Naive thymus-derived CD4-positive, alpha-beta T cell (primary cell): ENCODE results near the gene MARS1. TPM values are rescaled to one million over a fixed set of nuclear protein-coding genes. Genes with fewer than 3 reads are reported as not detected.

Experiments used
- ATAC-seq: fragments of 150-1000 bp; cut with Tn5 transposase; 2 replicates; pipeline ENCODE4 v1.10.0; 2021; ENCODE audit warnings: mild to moderate bottlenecking, moderate library complexity
- CTCF ChIA-PET: fragments of 350-600 bp; sonication (Branson Sonifier 250); formaldehyde crosslinking; loops from one replicate; lab custom pipeline; 2021; ENCODE audit warnings: antibody characterized with exemption; lab: Charles Lee
- POLR2A ChIA-PET: fragments of 350-600 bp; sonication (Branson Sonifier 250); formaldehyde crosslinking; loops from one replicate; lab custom pipeline; 2021; ENCODE audit warnings: antibody characterized with exemption, inconsistent platforms; lab: Charles Lee
- DNase-seq, 9 donors: peaks; one replicate each; pipeline versions ENCODE4 v3.0.0 to v3.0.0-alpha.2; 2020 to 2022; ENCODE audit warnings: mixed read lengths in 1 of 9
- H3K27ac ChIP-seq: one replicate; pipeline ENCODE4 v1.7.0; 2013; ENCODE audit warnings: mild to moderate bottlenecking, low read depth, low read length, moderate library complexity
- H3K27me3 ChIP-seq, 2 donors: one replicate each; pipeline ENCODE4 v1.7.0; 2013; ENCODE audit warnings: low read length in 2 of 2, mild to moderate bottlenecking in 2 of 2, moderate library complexity in 2 of 2; ENCODE audit not compliant: control insufficient read depth in 2 of 2, insufficient read depth in 2 of 2
- H3K36me3 ChIP-seq, 3 experiments: 1 replicate in 2 of 3; 2 replicates in 1 of 3; pipeline ENCODE4 v1.7.0; 2013; ENCODE audit warnings: low read length in 3 of 3, mild to moderate bottlenecking in 3 of 3, moderate library complexity in 1 of 3; ENCODE audit not compliant: insufficient read depth in 3 of 3, control insufficient read depth in 2 of 3
- H3K4me1 ChIP-seq, 2 donors: one replicate each; pipeline ENCODE4 v1.7.0; 2013; ENCODE audit warnings: low read length in 2 of 2, mild to moderate bottlenecking in 2 of 2, moderate library complexity in 1 of 2; ENCODE audit not compliant: control insufficient read depth in 2 of 2, insufficient read depth in 2 of 2
- H3K4me3 ChIP-seq: 2 replicates; pipeline ENCODE4 v1.7.0; 2013; ENCODE audit warnings: mild to moderate bottlenecking, low read length
- H3K9me3 ChIP-seq, 3 experiments: 1 replicate in 2 of 3; 2 replicates in 1 of 3; pipeline ENCODE4 v1.7.0; 2013; ENCODE audit warnings: low read length in 3 of 3; ENCODE audit not compliant: control insufficient read depth in 2 of 3
- H3K27ac Mint-ChIP-seq, 9 donors: one replicate each; pipeline ENCODE4 v1.8.0; 2020 to 2022; ENCODE audit warnings: mixed read lengths in 9 of 9, mild to moderate bottlenecking in 8 of 9, moderate library complexity in 5 of 9, inconsistent platforms in 2 of 9
- H3K27me3 Mint-ChIP-seq, 5 donors: one replicate each; pipeline ENCODE4 v1.8.0; 2021 to 2022; ENCODE audit warnings: mixed read lengths in 5 of 5, mild to moderate bottlenecking in 1 of 5
- H3K36me3 Mint-ChIP-seq, 5 donors: one replicate each; pipeline ENCODE4 v1.8.0; 2020 to 2022; ENCODE audit warnings: mixed read lengths in 5 of 5, mild to moderate bottlenecking in 3 of 5, inconsistent platforms in 1 of 5
- H3K4me1 Mint-ChIP-seq, 7 donors: one replicate each; pipeline ENCODE4 v1.8.0; 2020 to 2022; ENCODE audit warnings: mixed read lengths in 7 of 7, mild to moderate bottlenecking in 3 of 7, inconsistent platforms in 1 of 7
- H3K4me3 Mint-ChIP-seq, 10 donors: one replicate each; pipeline ENCODE4 v1.8.0; 2020 to 2022; ENCODE audit warnings: mild to moderate bottlenecking in 10 of 10, mixed read lengths in 10 of 10, moderate library complexity in 6 of 10, inconsistent platforms in 2 of 10
- H3K9me3 Mint-ChIP-seq, 11 donors: one replicate each; pipeline ENCODE4 v1.8.0; 2020 to 2022; ENCODE audit warnings: mixed read lengths in 11 of 11, mild to moderate bottlenecking in 4 of 11, inconsistent platforms in 1 of 11, moderate library complexity in 1 of 11
- intact Hi-C, 2 donors: fragments of 100-400 bp; cut with micrococcal nuclease; formaldehyde crosslinking; loops; one replicate each; pipeline ENCODE4 v1.15.1; 2023
- polyA plus RNA-seq, 2 donors: library from polyadenylated mRNA; unstranded; fragments of 300-500 nt; fragmentation: Illumina TruSeq; gene quantifications; one replicate each; pipeline ENCODE4 v1.2.3, GENCODE V29; 2021
- total RNA-seq, 6 experiments: library from RNA in 5 of 6; stranded (reverse) in 5 of 6; gene quantifications; 1 replicate in 5 of 6; 2 replicates in 1 of 6; pipeline ENCODE4 v1.2.3 and lab custom pipeline; 2021 to 2026

The MARS1 gene
- total and polyA plus RNA-seq, 7 experiments from 2014 or later: 86.0 to 229 (median 184) TPM

- H3K9me3 ChIP-seq: no peaks in the 10 kb centered on the region
- peak within 1 kb of the TSS; percentile 74 for H3K4me3 ChIP-seq
Observed at GRCh38 chr12:57546438-57547287, 58.8 kb downstream of the MARS1 start, which contains the start of gene DCTN2. DCTN2 (minus strand) TSS chr12:57547192; CDS start chr12:57547063, 129 bp downstream.

GRCh38 chr12:57547288-57548012, 59.6 kb downstream of the MARS1 start:
- intact Hi-C loops: loop anchor here (1.0 to 2.0 kb wide), 7 partner anchors 27 to 194 kb away; partner anchors contain the start of genes DDIT3 (in 2 of the 2), GLI1 (in 2 of the 2) and PIP4K2C (in 2 of the 2)
- CTCF ChIA-PET: interaction anchor here (0.8 kb wide), 1 partner anchor 88 kb away, joined by 4 read pairs; no protein-coding TSS in a partner anchor

More at GRCh38 chr12:57546438-57547287, 58.8 kb downstream of the MARS1 start, which contains the start of gene DCTN2:
- Histone ChIP-seq H3K36me3 (peaks cover 0 to 4% (median 0%) of the 10 kb centered on the region in 3 experiments), H3K4me1 (peaks cover 10 to 16% of the 10 kb centered on the region in 2 donors), H3K27ac (peak within 1 kb of the TSS; percentile 88), H3K27me3 (no peaks in the 10 kb centered on the region)
- ATAC-seq (peak; percentile 98), DNase-seq (peak; percentile 63 to 94 (median 88))
- Mint-ChIP-seq H3K36me3 (peaks cover 0 to 5% (median 0%) of the 10 kb centered on the region in 5 donors), H3K4me3 (peak within 1 kb of the TSS; percentile 88 to 100 (median 98)), H3K4me1 (peaks cover 28 to 64% (median 55%) of the 10 kb centered on the region in 7 donors), H3K27me3 (peaks cover 0 to 28% (median 0%) of the 10 kb centered on the region in 5 donors), H3K9me3 (no peaks in the 10 kb centered on the region), H3K27ac (peak within 1 kb of the TSS; percentile 85 to 96 (median 92))
- intact Hi-C loops: loop anchor here (1.0 to 2.0 kb wide), 7 partner anchors 26 to 195 kb away; partner anchors contain the start of genes DDIT3 (in 2 of the 2), GLI1 (in 2 of the 2) and PIP4K2C (in 2 of the 2)
- POLR2A ChIA-PET: interaction anchor here (0.6 to 2.6 kb wide), 11 partner anchors 20 to 151 kb away, joined by 3 to 7 read pairs (median 3); partner anchors contain the start of genes DDIT3 and GLI1
- CTCF ChIA-PET: interaction anchor here (0.8 kb wide), 1 partner anchor 88 kb away, joined by 4 read pairs; no protein-coding TSS in a partner anchor

GRCh38 chr12:57548013-57548315, 60.1 kb downstream of the MARS1 start:
- peaks cover 0 to 5% (median 0%) of the 10 kb centered on the region in 5 donors for H3K36me3 Mint-ChIP-seq
- H3K4me1 ChIP-seq: peaks cover 10 to 16% of the 10 kb centered on the region in 2 donors
- peak overlapping the region in 6 of 10 donors; percentile 88 to 100 (median 98) for H3K4me3 Mint-ChIP-seq

More at GRCh38 chr12:57547288-57548012, 59.6 kb downstream of the MARS1 start:
- peaks cover 0 to 5% (median 0%) of the 10 kb centered on the region in 5 donors for H3K36me3 Mint-ChIP-seq
- Histone ChIP-seq H3K4me3 (peak overlapping the region; percentile 74), H3K9me3 (no peaks in the 10 kb centered on the region), H3K4me1 (peaks cover 10 to 16% of the 10 kb centered on the region in 2 donors), H3K27me3 (no peaks in the 10 kb centered on the region), H3K36me3 (peaks cover 0 to 4% (median 0%) of the 10 kb centered on the region in 3 experiments), H3K27ac (peak overlapping the region; percentile 88)
- H3K27me3 Mint-ChIP-seq: peaks cover 0 to 28% (median 0%) of the 10 kb centered on the region in 5 donors
- H3K4me3 Mint-ChIP-seq: peak overlapping the region; percentile 88 to 100 (median 98)
- POLR2A ChIA-PET: interaction anchor here (0.6 to 2.6 kb wide), 6 partner anchors 20 to 70 kb away, joined by 3 to 7 read pairs (median 4); partner anchors contain the start of gene DDIT3
- peak overlapping the region; percentile 85 to 96 (median 92) for H3K27ac Mint-ChIP-seq
- H3K4me1 Mint-ChIP-seq: peaks cover 28 to 64% (median 55%) of the 10 kb centered on the region in 7 donors
- no peak for DNase-seq
- ATAC-seq: no peak
- no peaks in the 10 kb centered on the region for H3K9me3 Mint-ChIP-seq

GRCh38 chr12:57548488-57548887, 60.6 kb downstream of the MARS1 start:
- Mint-ChIP-seq H3K36me3 (peaks cover 0 to 3% (median 0%) of the 10 kb centered on the region in 5 donors), H3K4me3 (peak overlapping the region in 8 of 10 donors; percentile 21 to 83 (median 54)), H3K9me3 (no peaks in the 10 kb centered on the region), H3K4me1 (peaks cover 28 to 62% (median 52%) of the 10 kb centered on the region in 7 donors), H3K27me3 (peaks cover 0 to 28% (median 5%) of the 10 kb centered on the region in 5 donors), H3K27ac (peak overlapping the region in 2 of 9 donors; percentile 29 to 46)
- POLR2A ChIA-PET: interaction anchor here (1.0 kb wide), 1 partner anchor 94 kb away, joined by 3 read pairs; no protein-coding TSS in a partner anchor
- Histone ChIP-seq H3K27ac (no peak overlapping the region), H3K4me3 (no peak overlapping the region), H3K9me3 (no peaks in the 10 kb centered on the region), H3K36me3 (peaks cover 0 to 4% (median 0%) of the 10 kb centered on the region in 3 experiments), H3K27me3 (no peaks in the 10 kb centered on the region), H3K4me1 (peaks cover 10 to 16% of the 10 kb centered on the region in 2 donors)
- ATAC-seq (no peak), DNase-seq (no peak)
- intact Hi-C loops: no loop called here
- CTCF ChIA-PET: interaction anchor here (0.9 kb wide), 1 partner anchor 37 kb away, joined by 5 read pairs; no protein-coding TSS in a partner anchor

More at GRCh38 chr12:57548013-57548315, 60.1 kb downstream of the MARS1 start:
- Histone ChIP-seq H3K27ac (no peak overlapping the region), H3K36me3 (peaks cover 0 to 4% (median 0%) of the 10 kb centered on the region in 3 experiments), H3K9me3 (no peaks in the 10 kb centered on the region), H3K27me3 (no peaks in the 10 kb centered on the region), H3K4me3 (no peak overlapping the region)
- Mint-ChIP-seq H3K27ac (peak overlapping the region in 2 of 9 donors; percentile 86 to 89), H3K4me1 (peaks cover 28 to 64% (median 55%) of the 10 kb centered on the region in 7 donors), H3K9me3 (no peaks in the 10 kb centered on the region), H3K27me3 (peaks cover 0 to 28% (median 0%) of the 10 kb centered on the region in 5 donors)
- ATAC-seq: no peak
- intact Hi-C loops: no loop called here
- DNase-seq: no peak
- CTCF ChIA-PET: interaction anchor here (0.9 kb wide), 1 partner anchor 38 kb away, joined by 5 read pairs; no protein-coding TSS in a partner anchor
- POLR2A ChIA-PET: interaction anchor here (1.0 kb wide), 1 partner anchor 93 kb away, joined by 3 read pairs; no protein-coding TSS in a partner anchor

- Histone ChIP-seq H3K27me3 (no peaks in the 10 kb centered on the region), H3K9me3 (no peaks in the 10 kb centered on the region), H3K4me1 (peaks cover 10 to 16% of the 10 kb centered on the region in 2 donors), H3K27ac (no peak overlapping the region), H3K36me3 (peaks cover 0 to 4% (median 0%) of the 10 kb centered on the region in 3 experiments), H3K4me3 (peak overlapping the region; percentile 59)
- ATAC-seq (no peak), DNase-seq (no peak)
- CTCF ChIA-PET: no interaction called here
- POLR2A ChIA-PET: interaction anchor here (1.0 kb wide), 1 partner anchor 95 kb away, joined by 3 read pairs; no protein-coding TSS in a partner anchor
- H3K9me3 Mint-ChIP-seq: no peaks in the 10 kb centered on the region
- peak overlapping the region in 2 of 9 donors; percentile 71 to 77 for H3K27ac Mint-ChIP-seq
- peaks cover 28 to 55% (median 46%) of the 10 kb centered on the region in 7 donors for H3K4me1 Mint-ChIP-seq
- intact Hi-C loops: no loop called here
- H3K36me3 Mint-ChIP-seq: peaks cover 0 to 3% (median 0%) of the 10 kb centered on the region in 5 donors
- peak overlapping the region; percentile 39 to 83 (median 69) for H3K4me3 Mint-ChIP-seq
- peaks cover 0 to 30% (median 6%) of the 10 kb centered on the region in 5 donors for H3K27me3 Mint-ChIP-seq
Observed at GRCh38 chr12:57549203-57549908, 61.5 kb downstream of the MARS1 start.
